PC-3 (cell line): ENCODE data around the gene ADAMTSL1. TPM values are rescaled to one million over a fixed set of nuclear protein-coding genes. Genes with fewer than 3 reads are reported as not detected.

ENCODE experiments used
- ATAC-seq: fragments of 200-7000 bp; cut with Tn5 transposase; 2 replicates; pipeline ENCODE4 v1.9.1; 2020; ENCODE audit warnings: mild to moderate bottlenecking, moderate library complexity
- BruUV-seq: library from RNA; stranded (reverse); fragments of 400-500 nt; replicated peaks from 2 replicates; lab custom pipeline; 2021; lab: Mats Ljungman, UMichigan
- CTCF ChIA-PET: fragments of 300-600 bp; sonication (Branson Sonifier 250); formaldehyde crosslinking; loops from one replicate; lab custom pipeline; 2022; ENCODE audit warnings: antibody characterized with exemption; lab: Charles Lee
- POLR2A ChIA-PET: fragments of 300-600 bp; sonication (Branson Sonifier 250); formaldehyde crosslinking; loops from one replicate; lab custom pipeline; 2022; ENCODE audit warnings: antibody characterized with exemption; ENCODE audit not compliant: unreplicated experiment; lab: Charles Lee
- DNase-seq: peaks from one replicate; pipeline ENCODE4 v3.0.0-alpha.2; 2015
- H2AFZ ChIP-seq: fragments of 300-600 bp; sonication (generic); 2 replicates; pipeline ENCODE4 v1.6.0; 2016; ENCODE audit warnings: antibody characterized with exemption, low read length
- H3F3A ChIP-seq: fragments of 300-600 bp; sonication (generic); one replicate; pipeline ENCODE4 v1.6.0; 2017; ENCODE audit warnings: antibody characterized with exemption, low read length, control low read depth, mild to moderate bottlenecking; ENCODE audit not compliant: unreplicated experiment
- H3K27ac ChIP-seq: fragments of 300-600 bp; sonication (generic); 2 replicates; pipeline ENCODE4 v1.5.1; 2016; ENCODE audit warnings: mild to moderate bottlenecking, low read length
- H3K27me3 ChIP-seq: fragments of 300-600 bp; sonication (generic); 2 replicates; pipeline ENCODE4 v1.6.1; 2016; ENCODE audit warnings: low read length, mixed read lengths
- H3K36me3 ChIP-seq: fragments of 300-600 bp; sonication (generic); 2 replicates; pipeline ENCODE4 v1.6.1; 2016; ENCODE audit warnings: low read depth, mixed run types, low read length, mixed read lengths
- H3K4me1 ChIP-seq: fragments of 300-600 bp; sonication (generic); 2 replicates; pipeline ENCODE4 v1.5.1; 2016; ENCODE audit warnings: low read length; ENCODE audit not compliant: insufficient read depth
- H3K4me2 ChIP-seq: fragments of 300-600 bp; sonication (generic); 2 replicates; pipeline ENCODE4 v1.6.0; 2016; ENCODE audit warnings: low read length
- H3K4me3 ChIP-seq: fragments of 300-600 bp; sonication (generic); 2 replicates; pipeline ENCODE4 v1.5.1; 2016; ENCODE audit warnings: mild to moderate bottlenecking, low read length, mixed read lengths
- H3K79me2 ChIP-seq: fragments of 300-600 bp; sonication (generic); 2 replicates; pipeline ENCODE4 v1.6.1; 2017; ENCODE audit warnings: low read length, mixed read lengths
- H3K9ac ChIP-seq: fragments of 300-600 bp; sonication (generic); 2 replicates; pipeline ENCODE4 v1.6.0; 2016; ENCODE audit warnings: mild to moderate bottlenecking, low read length
- H3K9me2 ChIP-seq: fragments of 300-600 bp; sonication (generic); replicated peaks from 2 replicates; pipeline ENCODE4 v1.6.1; 2016; ENCODE audit warnings: mixed run types, low read length, mixed read lengths
- H3K9me3 ChIP-seq: fragments of 300-600 bp; sonication (generic); 2 replicates; pipeline ENCODE4 v1.6.1; 2016; ENCODE audit warnings: low read length, mixed read lengths
- H4K20me1 ChIP-seq: fragments of 300-600 bp; sonication (generic); 2 replicates; pipeline ENCODE4 v1.6.1; 2016; ENCODE audit warnings: low read length, mixed read lengths
- CTCF ChIP-seq: fragments of 300-600 bp; sonication (generic); conservative IDR thresholded peaks from 2 replicates; pipeline ENCODE4 v1.5.1; 2017; ENCODE audit warnings: antibody characterized with exemption, low read depth, mild to moderate bottlenecking, low read length
- EZH2 ChIP-seq: fragments of 300-600 bp; sonication (generic); IDR thresholded peaks from one replicate; pipeline ENCODE4 v1.6.1; 2017; ENCODE audit warnings: antibody characterized with exemption, mild to moderate bottlenecking, low read length; ENCODE audit not compliant: unreplicated experiment
- EZH2phosphoT487 ChIP-seq: fragments of 300-600 bp; sonication (generic); IDR thresholded peaks from 2 replicates; pipeline ENCODE4 v1.6.1; 2018; ENCODE audit warnings: mild to moderate bottlenecking, antibody characterized with exemption, low read length, borderline replicate concordance
- intact Hi-C: fragments of 100-400 bp; cut with micrococcal nuclease; formaldehyde crosslinking; loops from 2 replicates; pipeline ENCODE4 v1.9.0; 2023
- total RNA-seq: library from RNA; depleted of rRNA; stranded (reverse); fragments of >200 nt; gene quantifications from 2 replicates; pipeline ENCODE4 v1.2.3, GENCODE V29; 2014

The ADAMTSL1 gene
- total RNA-seq, 1 experiment from 2014 or later: 0.26 TPM

DNA sequence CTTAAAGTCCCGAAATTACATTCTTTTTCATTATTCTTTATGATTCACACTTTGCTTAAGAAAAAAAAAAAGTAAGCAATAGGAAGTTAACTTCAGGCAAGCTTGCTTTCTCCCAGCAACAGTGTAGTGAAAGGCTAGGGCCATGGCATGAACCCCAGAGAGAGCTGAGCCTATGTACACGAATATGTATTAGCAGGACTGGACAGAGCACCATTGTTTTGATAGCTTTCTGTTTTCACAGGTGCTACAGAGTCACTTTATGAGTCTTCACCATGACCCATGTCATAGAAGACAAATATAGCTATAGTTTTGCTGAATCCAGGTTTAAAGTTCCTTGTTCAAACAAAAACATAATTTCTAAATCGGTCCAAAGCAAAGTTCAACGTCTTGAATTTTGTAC is 199.2 kb downstream of the ADAMTSL1 start:
- intact Hi-C loops: no loop called here
- Histone ChIP-seq H3K27ac (0 out of 2 replicates have a peak overlapping the region, but pooled peaks have one; percentile 4), H3K4me2 (no peak overlapping the region), H3K9me3 (no peaks in the 10 kb centered on the region), H3K4me3 (no peak overlapping the region), H3F3A (no peaks in the 10 kb centered on the region), H3K9me2 (no peaks in the 10 kb centered on the region), H3K79me2 (no peaks in the 10 kb centered on the region), H3K36me3 (no peaks in the 10 kb centered on the region), H2AFZ (no peak overlapping the region), H4K20me1 (no peaks in the 10 kb centered on the region), H3K9ac (no peak overlapping the region), H3K27me3 (no peaks in the 10 kb centered on the region), H3K4me1 (peaks cover 27% of the 10 kb centered on the region)
- BruUV-seq: no TSS peak
- POLR2A ChIA-PET: interaction anchor here (0.6 kb wide), 1 partner anchor 257 kb away, joined by 4 read pairs; no protein-coding TSS in a partner anchor
- TF ChIP-seq EZH2phosphoT487: no peak
- TF ChIP-seq CTCF: no peak
- TF ChIP-seq EZH2: no peak
- DNase-seq: peak; percentile 16
- CTCF ChIA-PET: interaction anchor here (0.5 kb wide), 1 partner anchor 151 kb away, joined by 3 read pairs; no protein-coding TSS in a partner anchor
- peak; percentile 55; the same call in 1 of the 2 replicates for ATAC-seq

GRCh38 chr9:18675332-18675731 is 201.4 kb downstream of the ADAMTSL1 start:
- DNase-seq (no peak), ATAC-seq (no peak)
- H3K4me2 ChIP-seq: no peak overlapping the region
- ChIA-PET CTCF (no interaction called here), POLR2A (no interaction called here)
- H3K9ac ChIP-seq: no peak overlapping the region
- H3K79me2 ChIP-seq: no peaks in the 10 kb centered on the region
- H3K9me3 ChIP-seq: no peaks in the 10 kb centered on the region
- no peaks in the 10 kb centered on the region for H3K27me3 ChIP-seq
- no peaks in the 10 kb centered on the region for H3K36me3 ChIP-seq
- peaks cover 13% of the 10 kb centered on the region for H3K4me1 ChIP-seq
- H2AFZ ChIP-seq: no peak overlapping the region
- H3K4me3 ChIP-seq: no peak overlapping the region
- no peaks in the 10 kb centered on the region for H4K20me1 ChIP-seq
- no peak overlapping the region for H3K27ac ChIP-seq
- no peaks in the 10 kb centered on the region for H3F3A ChIP-seq
- TF ChIP-seq EZH2 (no peak), EZH2phosphoT487 (no peak), CTCF (no peak)
- no TSS peak for BruUV-seq
- H3K9me2 ChIP-seq: no peaks in the 10 kb centered on the region
- intact Hi-C loops: no loop called here

DNA sequence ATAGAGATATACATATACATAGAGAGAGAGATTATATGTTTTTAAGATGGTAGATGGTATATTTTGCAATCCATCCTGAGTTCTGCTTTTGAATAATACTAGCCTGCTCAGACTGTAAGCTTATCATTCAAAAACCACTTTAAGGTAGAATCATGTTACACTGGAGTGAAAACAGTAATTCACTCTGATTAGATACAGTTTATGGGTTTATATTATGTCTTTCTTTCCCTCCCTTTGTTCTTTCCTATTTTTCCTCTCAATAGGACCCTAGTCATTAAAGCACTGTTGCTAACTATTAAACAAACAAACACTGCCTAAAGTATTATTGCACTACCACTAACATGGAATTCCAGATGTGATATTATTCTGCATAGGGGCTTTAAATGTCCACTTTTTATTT is 202.0 kb downstream of the ADAMTSL1 start:
- no peaks in the 10 kb centered on the region for H3K27me3 ChIP-seq
- H3K27ac ChIP-seq: no peak overlapping the region
- no peaks in the 10 kb centered on the region for H3F3A ChIP-seq
- H3K4me2 ChIP-seq: no peak overlapping the region
- H3K4me3 ChIP-seq: no peak overlapping the region
- no peak overlapping the region for H2AFZ ChIP-seq
- peaks cover 13% of the 10 kb centered on the region for H3K4me1 ChIP-seq
- no peak overlapping the region for H3K9ac ChIP-seq
- intact Hi-C loops: no loop called here
- no peak for ATAC-seq
- no peaks in the 10 kb centered on the region for H3K9me3 ChIP-seq
- no peak for DNase-seq
- H4K20me1 ChIP-seq: no peaks in the 10 kb centered on the region
- BruUV-seq: no TSS peak
- CTCF ChIA-PET: no interaction called here
- H3K79me2 ChIP-seq: no peaks in the 10 kb centered on the region
- TF ChIP-seq CTCF (no peak), EZH2phosphoT487 (no peak), EZH2 (no peak)
- H3K9me2 ChIP-seq: no peaks in the 10 kb centered on the region
- POLR2A ChIA-PET: no interaction called here
- no peaks in the 10 kb centered on the region for H3K36me3 ChIP-seq
